ENCODE data around the gene HEMGN.

- TF ChIP-seq, protein P1, sequence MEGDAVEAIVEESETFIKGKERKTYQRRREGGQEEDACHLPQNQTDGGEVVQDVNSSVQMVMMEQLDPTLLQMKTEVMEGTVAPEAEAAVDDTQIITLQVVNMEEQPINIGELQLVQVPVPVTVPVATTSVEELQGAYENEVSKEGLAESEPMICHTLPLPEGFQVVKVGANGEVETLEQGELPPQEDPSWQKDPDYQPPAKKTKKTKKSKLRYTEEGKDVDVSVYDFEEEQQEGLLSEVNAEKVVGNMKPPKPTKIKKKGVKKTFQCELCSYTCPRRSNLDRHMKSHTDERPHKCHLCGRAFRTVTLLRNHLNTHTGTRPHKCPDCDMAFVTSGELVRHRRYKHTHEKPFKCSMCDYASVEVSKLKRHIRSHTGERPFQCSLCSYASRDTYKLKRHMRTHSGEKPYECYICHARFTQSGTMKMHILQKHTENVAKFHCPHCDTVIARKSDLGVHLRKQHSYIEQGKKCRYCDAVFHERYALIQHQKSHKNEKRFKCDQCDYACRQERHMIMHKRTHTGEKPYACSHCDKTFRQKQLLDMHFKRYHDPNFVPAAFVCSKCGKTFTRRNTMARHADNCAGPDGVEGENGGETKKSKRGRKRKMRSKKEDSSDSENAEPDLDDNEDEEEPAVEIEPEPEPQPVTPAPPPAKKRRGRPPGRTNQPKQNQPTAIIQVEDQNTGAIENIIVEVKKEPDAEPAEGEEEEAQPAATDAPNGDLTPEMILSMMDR (IDR thresholded peaks at IDR 0.05; ENCODE audit: insufficient read depth, low read length, poor library complexity, severe bottlenecking): no peak
- no peak for TF ChIP-seq EZH2phosphoT487 (conservative IDR thresholded peaks at IDR 0.05; ENCODE audit: low read length)
These were observed 3.5 kb downstream of the HEMGN start for GRCh38 chr9:97934321-97935115.

Measured in SU-DHL-6 (cell line).